NCI-H2171 (cell line): ENCODE results near the gene CASTOR1.

Source experiments
- DNase-seq: peaks from one replicate; lab custom pipeline; 2025; lab: John Stamatoyannopoulos, UW

The CASTOR1 gene

GRCh38 chr22:30318799-30319419 is 29.6 kb upstream of the CASTOR1 start:
- DNase-seq, result no peak

DNA sequence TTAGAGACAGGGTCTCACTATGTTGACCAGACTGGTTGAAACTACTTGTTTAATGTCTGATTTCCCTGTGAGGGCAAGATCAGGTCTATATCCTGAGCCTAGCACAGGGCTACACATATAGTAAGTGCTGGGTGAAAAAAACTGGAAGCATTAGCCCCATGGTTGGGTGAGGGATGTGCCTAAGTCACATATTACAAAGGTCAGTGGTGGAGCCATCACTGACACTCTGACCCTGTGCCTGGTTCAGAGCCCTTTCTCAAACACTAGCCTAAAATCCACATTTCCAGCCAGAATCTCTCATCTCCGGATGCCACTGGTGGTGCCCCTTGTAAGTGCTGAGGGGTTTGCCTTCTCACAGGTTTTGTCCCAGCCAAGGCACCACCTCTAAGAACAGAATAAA is 28.5 kb upstream of the CASTOR1 start:
- DNase-seq, result no peak

DNA sequence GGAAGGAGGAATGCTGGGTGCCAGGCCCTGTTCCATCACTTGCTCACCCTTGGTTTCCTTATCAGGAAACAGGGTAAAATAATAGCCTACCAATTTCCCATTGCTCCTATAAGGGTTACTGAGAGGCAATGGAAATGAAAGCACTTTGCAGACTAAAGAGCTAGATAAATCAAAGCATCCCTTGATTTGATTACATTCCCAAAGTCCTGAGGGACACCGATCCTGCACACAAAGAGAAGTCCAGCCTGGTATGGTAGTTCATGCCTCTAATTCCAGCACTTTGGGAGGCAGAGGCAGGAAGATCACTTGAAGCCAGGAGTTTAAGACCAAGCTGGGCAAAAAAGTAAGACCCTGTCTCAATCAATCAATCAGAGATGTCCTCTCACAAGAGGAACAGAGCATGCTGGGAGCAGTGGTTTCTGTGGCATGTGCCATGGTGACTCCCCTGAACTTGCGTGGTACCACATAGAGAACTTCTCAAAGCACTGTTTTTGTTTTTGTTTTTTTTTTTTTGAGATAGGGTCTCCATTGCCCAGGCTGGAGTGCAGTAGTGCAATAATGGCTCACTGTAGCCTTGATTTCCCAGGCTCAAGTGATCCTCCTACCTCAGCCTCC is 26.8 kb upstream of the CASTOR1 start:
- DNase-seq, result no peak

GRCh38 chr22:30314915-30315314 is 25.6 kb upstream of the CASTOR1 start:
- DNase-seq, result no peak

GRCh38 chr22:30313527-30314363 is 24.4 kb upstream of the CASTOR1 start:
- no peak for DNase-seq

DNA sequence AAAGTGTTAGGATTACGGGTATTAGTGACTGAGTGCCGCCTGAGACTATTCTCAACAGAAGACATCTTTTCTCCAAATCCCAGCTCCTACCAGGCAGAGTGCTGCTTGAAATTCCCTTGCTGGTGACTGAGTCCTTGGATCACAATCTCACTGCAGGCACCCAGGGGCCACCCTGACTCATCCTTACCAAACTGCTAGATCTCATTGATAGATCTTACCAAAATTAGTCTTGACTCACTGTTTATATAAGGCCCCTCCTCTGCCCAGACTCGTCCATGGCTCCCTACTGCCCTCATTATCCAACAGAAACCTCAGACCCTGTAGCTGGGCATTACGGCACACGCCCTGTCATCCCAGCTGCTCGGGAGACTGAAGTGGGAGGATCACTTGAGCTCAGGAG is 22.7 kb upstream of the CASTOR1 start:
- no peak for DNase-seq

DNA sequence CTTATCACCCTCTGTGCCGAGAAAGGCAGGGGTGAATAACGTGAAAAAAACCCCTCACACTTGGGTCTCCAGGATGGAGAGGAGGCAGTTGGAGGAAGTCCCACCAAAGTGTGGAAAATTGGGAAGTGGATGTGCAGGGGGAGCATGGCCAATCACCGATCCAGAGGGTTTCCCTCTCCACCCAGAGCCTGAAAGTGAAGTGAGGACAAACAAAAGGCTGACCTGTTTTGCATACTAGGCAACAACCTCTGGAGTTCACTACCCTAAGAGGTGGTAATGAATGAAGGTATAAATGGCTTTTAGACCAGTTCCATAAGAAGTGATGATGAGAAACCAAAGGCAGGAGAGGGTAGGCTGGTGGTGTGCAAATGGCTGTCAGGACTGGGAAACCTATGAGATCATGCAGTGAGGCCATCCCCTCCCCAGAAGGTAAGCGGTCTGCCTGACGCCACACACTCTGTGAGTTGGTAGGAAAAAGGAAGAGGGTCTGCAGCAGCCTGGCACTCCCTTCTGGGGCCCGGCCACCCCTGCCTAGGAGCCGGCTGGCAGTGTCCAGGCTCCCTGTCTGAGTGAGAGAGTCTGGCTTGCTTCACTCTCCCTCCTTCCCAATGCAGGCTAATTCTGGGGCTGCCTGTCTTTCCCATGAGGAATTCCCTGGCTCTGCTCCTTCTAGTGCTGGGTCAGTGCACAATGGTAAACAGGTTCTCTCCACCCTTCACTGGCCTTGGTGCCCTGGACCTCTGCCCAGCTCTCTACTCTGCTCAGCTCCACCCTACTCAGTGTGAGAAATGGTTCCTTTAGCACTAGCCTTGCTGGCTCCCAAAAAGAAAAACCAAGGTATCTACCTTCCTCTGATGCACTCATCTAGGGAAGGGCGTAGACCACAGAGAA is 21.8 kb upstream of the CASTOR1 start:
- no peak for DNase-seq

DNA sequence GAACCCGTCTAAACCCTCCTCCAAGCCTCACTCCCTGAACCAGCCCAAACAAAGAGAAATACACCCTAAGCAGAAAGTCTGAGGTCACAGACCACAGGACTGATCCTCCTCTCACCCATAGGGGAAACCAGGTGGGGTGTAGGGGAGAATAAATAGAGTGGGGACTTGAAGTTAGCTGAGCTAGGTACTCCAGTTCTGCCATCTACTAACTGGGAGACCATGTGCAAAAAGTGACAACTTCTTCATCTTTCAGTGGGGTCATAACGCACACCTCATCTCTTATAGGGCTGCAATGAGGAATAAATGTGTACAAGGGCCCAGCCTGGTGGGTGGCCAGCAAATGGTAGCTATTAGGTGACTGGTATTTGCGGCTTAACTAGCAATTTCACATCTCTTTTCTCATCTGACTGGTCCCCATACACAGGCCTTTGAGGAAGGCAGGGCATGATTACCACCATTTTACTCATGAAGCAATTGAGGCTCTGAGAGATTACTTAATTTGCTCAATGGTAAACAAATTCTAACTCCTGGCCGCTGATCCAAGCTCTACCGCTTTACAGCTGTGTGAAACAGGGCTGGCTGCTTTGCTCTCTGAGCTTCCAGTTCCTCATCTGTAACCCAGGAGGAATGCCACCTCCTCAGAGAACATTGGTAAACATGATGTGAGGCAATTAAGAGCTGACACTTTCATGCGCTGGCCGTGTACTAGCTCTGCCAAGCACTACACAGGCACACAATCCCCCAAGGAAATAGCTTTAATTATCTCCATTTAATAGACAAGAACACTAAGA is 20.8 kb upstream of the CASTOR1 start:
- no peak for DNase-seq

DNA sequence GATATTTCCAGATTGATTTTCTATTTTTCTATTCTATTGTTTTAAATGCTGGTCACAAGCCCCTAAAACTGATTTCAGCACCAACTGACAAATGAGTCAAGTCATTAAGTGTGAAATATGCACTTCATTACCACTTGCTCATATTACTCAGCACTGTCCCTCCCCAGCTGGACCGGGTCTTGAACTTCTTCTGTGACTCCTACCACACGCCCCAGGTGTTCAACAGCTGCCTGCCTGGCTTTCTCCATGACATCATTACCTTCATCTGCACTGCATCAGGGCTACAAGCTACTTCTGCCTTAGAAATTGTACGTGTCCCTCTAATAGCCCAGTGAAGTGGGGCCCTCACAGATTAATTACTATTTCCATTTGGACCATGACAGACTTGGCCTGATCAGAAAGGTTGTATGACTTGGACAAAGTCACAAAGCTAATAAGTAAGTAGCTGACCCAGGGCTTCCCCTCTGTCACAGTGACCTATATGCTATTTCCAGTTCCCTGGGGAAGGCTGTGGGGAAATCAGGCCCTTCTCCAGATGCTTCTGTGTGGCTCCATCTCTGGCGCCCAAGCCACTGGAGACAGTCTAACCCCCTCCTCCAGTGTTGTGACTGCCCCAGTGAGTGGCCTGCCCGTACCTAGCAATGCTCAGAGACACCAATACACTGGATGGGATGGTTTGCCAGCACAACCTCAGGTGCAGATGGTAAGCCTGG is 19.4 kb upstream of the CASTOR1 start:
- no peak for DNase-seq

DNA sequence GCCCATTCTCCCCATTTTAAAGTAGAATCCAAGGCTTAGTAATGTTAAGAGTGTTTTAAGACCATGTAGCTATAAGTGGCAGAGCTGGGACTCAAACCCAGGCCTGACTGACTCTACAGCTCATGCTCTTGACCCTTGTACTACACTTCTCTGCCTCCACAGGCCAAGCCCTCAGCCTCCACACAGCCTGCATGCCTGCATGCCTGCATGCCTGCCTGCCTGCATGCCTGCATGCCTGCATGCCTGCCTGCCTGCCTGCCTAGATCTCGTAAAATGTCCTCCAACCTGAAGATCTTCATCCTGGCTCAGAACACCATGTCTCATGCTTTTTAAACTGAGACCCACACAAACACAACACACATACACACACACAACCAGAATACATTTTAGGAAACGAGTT is 18.8 kb upstream of the CASTOR1 start:
- no peak for DNase-seq

GRCh38 chr22:30307041-30307574 is 17.8 kb upstream of the CASTOR1 start:
- no peak for DNase-seq

DNA sequence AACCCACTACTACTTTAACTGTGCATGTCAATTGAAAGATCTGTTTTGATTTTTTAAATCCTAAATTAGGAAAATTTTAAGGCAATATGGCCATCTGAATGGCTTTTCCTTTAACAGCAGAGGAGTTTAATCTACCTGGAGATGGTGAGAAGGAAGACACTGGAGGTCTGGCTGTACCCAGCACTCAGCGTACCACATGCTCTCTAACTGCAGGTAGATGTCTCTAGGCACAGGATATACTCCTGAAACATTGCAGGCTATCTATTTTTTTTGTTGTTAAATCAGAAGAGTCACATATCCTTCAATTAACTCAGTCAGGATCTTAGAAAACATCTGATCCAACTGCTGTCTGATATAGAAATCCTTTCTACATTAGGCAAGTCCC is 17.3 kb upstream of the CASTOR1 start:
- DNase-seq, result no peak

DNA sequence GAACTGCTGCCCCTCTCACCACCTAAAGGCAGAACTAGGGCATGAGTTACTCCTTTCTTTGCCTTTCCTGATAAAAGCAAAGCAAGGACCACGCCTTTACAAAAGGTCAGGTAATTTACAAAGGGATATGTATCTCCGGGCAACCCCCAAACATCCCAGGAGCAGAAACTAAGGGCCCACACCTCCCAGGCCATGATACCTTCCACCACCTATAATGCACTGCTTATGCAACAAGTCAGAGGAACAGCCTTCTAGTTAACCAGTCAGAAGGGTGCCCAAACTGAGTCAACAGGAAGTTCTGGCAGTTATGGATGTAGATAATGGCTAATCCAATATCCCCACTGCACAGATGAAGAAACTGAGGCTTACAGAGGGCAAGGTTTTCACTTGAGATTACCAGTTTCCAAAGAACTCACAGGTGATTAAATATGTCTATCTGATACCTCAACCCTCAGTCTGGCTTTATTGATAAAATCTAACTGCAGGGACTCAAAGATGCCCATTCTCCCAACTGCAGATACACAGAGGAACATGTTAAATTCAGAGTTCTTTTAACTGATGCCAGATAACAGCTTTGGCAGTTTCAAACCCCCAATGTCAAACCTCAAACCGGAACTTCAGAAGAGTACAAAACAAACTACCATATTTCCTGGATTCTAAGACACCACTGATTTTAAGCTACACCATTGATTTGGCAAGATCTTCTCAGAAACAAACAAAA is 16.8 kb upstream of the CASTOR1 start:
- DNase-seq, result no peak

DNA sequence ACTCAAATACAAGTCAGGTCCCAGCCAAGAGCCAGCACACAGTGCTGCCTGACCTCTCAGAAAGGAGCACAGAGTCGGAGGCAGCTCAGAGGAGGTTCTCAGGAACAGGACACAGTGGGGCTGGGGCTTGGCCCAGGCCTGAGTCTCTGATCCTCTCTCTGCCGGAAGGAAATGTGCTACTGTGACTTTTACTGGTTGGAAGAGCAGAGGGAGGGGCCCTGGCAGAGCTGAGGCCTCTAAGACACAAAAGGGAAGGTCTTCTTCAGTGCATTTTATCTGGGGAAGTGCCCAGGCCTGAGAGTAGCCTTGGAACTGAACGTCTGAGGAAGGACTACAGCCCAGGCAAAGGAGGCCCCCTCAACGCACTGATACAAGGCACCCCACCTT is 16.2 kb upstream of the CASTOR1 start:
- no peak for DNase-seq

DNA sequence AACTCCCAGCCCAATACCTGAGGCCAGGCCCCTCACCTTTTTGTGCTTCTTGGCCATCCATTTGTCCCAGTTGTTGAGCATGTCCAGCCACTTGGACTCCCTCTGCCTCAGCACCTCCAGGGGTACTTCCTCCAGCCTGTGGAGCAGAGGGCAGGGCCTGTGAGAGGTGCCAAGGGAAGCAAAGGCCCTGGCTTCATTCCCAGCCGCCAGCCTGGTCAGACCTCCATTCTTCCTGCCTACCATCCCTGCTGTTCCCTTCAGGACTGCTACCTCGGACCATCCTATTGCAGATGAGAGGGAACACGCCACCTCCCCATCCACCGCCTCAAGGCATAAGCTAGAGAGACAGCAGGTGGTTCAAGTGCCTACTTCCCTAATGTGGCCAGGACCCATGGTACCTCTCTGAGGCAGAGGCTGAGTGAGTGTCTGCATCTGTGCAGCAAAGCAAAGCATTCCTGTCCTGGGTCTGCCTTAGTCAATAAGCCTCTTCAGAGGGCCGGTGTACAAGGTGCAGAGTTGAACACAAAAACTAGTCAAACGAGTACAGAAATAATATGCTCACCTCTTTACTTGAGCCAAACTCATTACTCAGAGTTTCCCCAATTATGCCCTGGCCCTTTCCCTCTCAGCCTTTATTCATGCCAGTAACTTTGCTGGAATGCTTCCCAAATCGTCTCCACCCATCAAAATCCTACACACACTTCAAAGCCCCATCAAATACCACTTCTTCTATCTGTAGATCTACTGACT is 15.4 kb upstream of the CASTOR1 start:
- no peak for DNase-seq

DNA sequence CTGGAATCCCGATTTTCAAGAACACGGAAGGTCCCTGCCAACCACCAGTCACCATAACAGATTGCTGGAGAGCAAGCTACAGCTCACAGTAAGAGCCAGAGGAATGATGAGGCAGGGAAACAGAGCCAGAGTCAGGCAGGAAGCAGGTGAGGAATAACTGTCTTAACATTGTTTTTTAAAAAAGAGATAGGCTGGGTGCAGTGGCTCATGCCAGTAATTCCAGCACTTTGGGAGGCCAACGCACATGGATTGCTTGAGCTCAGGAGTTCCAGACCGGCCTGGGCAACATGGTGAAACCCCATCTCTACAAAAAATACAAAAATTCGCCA is 13.5 kb upstream of the CASTOR1 start:
- DNase-seq, result no peak

DNA sequence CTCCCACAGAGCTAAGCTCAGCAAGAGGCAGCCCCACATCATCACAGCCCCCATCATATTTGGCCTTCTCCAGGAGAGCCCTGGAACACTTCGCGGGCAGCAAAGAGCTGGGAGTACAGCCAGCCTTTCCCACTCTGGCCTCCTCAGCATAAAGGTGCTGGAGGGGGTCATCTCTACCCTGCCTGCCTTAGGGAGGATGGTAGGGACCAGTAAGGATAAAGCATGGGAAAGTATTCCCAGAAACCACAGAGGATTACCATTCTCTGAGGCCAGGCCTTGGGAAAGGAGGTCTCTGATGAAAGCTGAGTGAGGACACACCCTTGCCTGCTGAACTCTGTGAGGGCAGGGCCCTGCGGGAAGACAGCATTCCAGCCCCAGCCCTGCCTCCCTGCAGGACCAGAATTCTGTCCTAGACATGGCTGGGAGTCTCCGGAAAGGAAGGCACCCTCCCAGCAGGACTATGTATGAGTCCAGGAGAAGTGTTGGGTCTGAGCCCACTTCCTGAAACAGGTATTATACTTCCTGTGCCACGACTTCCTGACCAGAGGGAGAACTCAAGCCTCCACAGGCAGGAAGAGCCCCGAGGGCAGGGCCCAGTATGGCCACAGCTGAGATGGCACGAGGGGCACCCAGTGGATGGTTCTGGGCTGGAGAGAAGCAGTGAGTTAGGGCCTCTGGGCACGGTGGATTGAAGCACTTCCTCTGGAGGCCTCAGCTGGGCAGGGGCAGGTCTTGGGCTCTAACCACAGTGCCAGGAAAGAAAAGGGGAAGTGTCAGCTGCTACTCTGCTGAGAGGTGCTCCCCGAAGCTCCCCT is 12.9 kb upstream of the CASTOR1 start:
- DNase-seq, result no peak

DNA sequence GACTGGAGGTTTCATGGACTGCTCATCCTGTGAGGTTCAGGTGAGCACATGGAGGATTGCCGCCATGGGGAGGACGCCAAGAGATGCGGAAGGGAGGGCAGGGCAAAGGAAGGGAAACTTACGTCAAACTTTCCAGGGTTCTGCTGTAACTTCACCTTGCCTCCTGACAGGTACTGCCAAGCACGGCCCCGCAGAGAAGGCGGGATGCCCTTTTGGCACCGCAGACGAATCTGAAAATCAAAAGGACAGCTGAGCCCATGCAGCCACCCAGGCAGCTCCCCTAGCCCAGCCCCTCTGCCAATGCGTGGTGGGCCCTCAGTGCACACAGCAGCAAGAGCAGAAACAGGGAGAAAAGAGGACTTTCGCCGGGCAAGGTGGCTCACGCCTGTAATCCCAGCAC is 10.0 kb upstream of the CASTOR1 start:
- no peak for DNase-seq
